Subcutaneous adipose tissue (tissue), 4 donors: ENCODE results near the gene SH2D2A. TPM values are rescaled to one million over a fixed set of nuclear protein-coding genes. Genes with fewer than 3 reads are reported as not detected.

Source experiments
- CTCF ChIP-seq: fragments of 450-650 bp; IDR thresholded peaks from one replicate; pipeline ENCODE4 v1.5.1; 2016; ENCODE audit warnings: low read depth, mild to moderate bottlenecking, control low read depth, antibody characterized with exemption, moderate library complexity
- total RNA-seq, 4 donors: library from RNA; depleted of rRNA; stranded (reverse); fragments of >200 nt; gene quantifications; one replicate each; pipeline ENCODE4 v1.1.0, GENCODE V29; 2016

The SH2D2A gene
- total RNA-seq: 1 to 10 TPM in 1 of 4 donors, under 1 TPM in 3; 0.34 to 1.1 (median 0.71) TPM

GRCh38 chr1:156816561-156817328 lies at the start of gene SH2D2A:
Gene SH2D2A, minus strand, starts transcription at chr1:156816848. Its CDS starts 140 bp downstream, at chr1:156816708.
- no peak for TF ChIP-seq CTCF

- no peak for TF ChIP-seq CTCF
Measured at GRCh38 chr1:156865865-156866248, 49.2 kb upstream of the SH2D2A start.

GRCh38 chr1:156865258-156865657 lies 48.6 kb upstream of the SH2D2A start:
- no peak for TF ChIP-seq CTCF

GRCh38 chr1:156864796-156865195 lies 48.1 kb upstream of the SH2D2A start:
- TF ChIP-seq CTCF: no peak

GRCh38 chr1:156863631-156864030 lies 47.0 kb upstream of the SH2D2A start:
- TF ChIP-seq CTCF: no peak

- no peak for TF ChIP-seq CTCF
Measured at GRCh38 chr1:156862997-156863599, 46.5 kb upstream of the SH2D2A start.

- TF ChIP-seq CTCF: no peak
Measured at GRCh38 chr1:156862584-156862983, 45.9 kb upstream of the SH2D2A start.
